K562 (cell line): Measurements from ENCODE around the gene AIFM3. TPM values are rescaled to one million over a fixed set of nuclear protein-coding genes. Genes with fewer than 3 reads are reported as not detected.

Experiments
- DPF2 ChIP-seq: fragments of 450-650 bp; IDR thresholded peaks from 2 replicates; pipeline ENCODE4 v1.6.1; 2016
- FOXP1 ChIP-seq: sonication (generic); formaldehyde crosslinking; IDR thresholded peaks from 2 replicates; pipeline ENCODE4 v1.8.0; 2022; ENCODE audit warnings: mild to moderate bottlenecking, missing genetic modification reagents
- HCFC1 ChIP-seq: IDR thresholded peaks from 2 replicates; pipeline ENCODE4 v1.6.1; 2012; ENCODE audit warnings: low read depth, low read length, improper control_type of control experiment
- KDM1A ChIP-seq, 2 experiments: fragments of 450-650 bp; IDR thresholded peaks; 2 replicates each; pipeline ENCODE4 v1.6.1; 2016; ENCODE audit warnings: mild to moderate bottlenecking in 2 of 2
- MEIS2 ChIP-seq: fragments of 450-650 bp; IDR thresholded peaks from 2 replicates; pipeline ENCODE4 v1.6.1; 2014; ENCODE audit warnings: mild to moderate bottlenecking; ENCODE audit not compliant: partially characterized antibody
- NFRKB ChIP-seq: fragments of 450-650 bp; IDR thresholded peaks from 2 replicates; pipeline ENCODE4 v1.6.1; 2016; ENCODE audit warnings: low read depth
- POLR3A ChIP-seq: IDR thresholded peaks from 2 replicates; pipeline ENCODE4 v1.6.1; 2011; ENCODE audit warnings: borderline replicate concordance, mild to moderate bottlenecking, moderate library complexity; ENCODE audit not compliant: insufficient read length, insufficient read depth; ENCODE audit errors: extremely low read depth
- SNRNP70 ChIP-seq: fragments of 200-400 bp; formaldehyde crosslinking; optimal IDR thresholded peaks from 2 replicates; pipeline ENCODE3; 2017; ENCODE audit warnings: low read depth, low read length
- STAT5B ChIP-seq: fragments of 250-450 bp; sonication (Bioruptor Pico); IDR thresholded peaks from 2 replicates; pipeline ENCODE4 v1.8.0; 2021; ENCODE audit warnings: mild to moderate bottlenecking, inconsistent platforms
- TRIM28 ChIP-seq: fragments of 450-650 bp; IDR thresholded peaks from 2 replicates; pipeline ENCODE4 v1.6.1; 2017
- WHSC1 ChIP-seq: IDR thresholded peaks from one replicate; pipeline ENCODE4 v1.6.1; 2012; ENCODE audit warnings: low read length, control low read depth, inconsistent platforms
- ZNF23 ChIP-seq: fragments of 250-450 bp; sonication (Bioruptor Pico); IDR thresholded peaks from 2 replicates; pipeline ENCODE4 v1.4.0; 2020; ENCODE audit warnings: mild to moderate bottlenecking
- ZNF436 ChIP-seq: fragments of 250-450, 450-650 bp; sonication (Bioruptor Pico); formaldehyde crosslinking; IDR thresholded peaks from 2 replicates; pipeline ENCODE4 v1.7.0; 2020; ENCODE audit warnings: mild to moderate bottlenecking
- ZNF76 ChIP-seq: fragments of 250-450 bp; sonication (Bioruptor Pico); IDR thresholded peaks from 2 replicates; pipeline ENCODE4 v1.4.0; 2020; ENCODE audit warnings: mild to moderate bottlenecking, moderate library complexity, borderline replicate concordance
- polyA plus RNA-seq, 8 experiments: library from polyadenylated mRNA; depleted of rRNA in 4 of 8; stranded (reverse) in 5 of 8; unstranded in 3 of 8; fragments of >200 nt; fragmentation: Nextera tagmentation in 2 of 8; fragmentation: Illumina TruSeq in 1 of 8; extraction: Ambion mirVana in 2 of 8; extraction: Trizol in 1 of 8; gene quantifications; 2 replicates each; pipeline versions ENCODE4 v1.2.1 to v1.2.3, GENCODE V29; 2011 to 2014; ENCODE audit warnings: inconsistent platforms in 1 of 8, missing spikeins in 1 of 8
- total RNA-seq, 7 experiments: library from RNA; depleted of rRNA in 6 of 7; stranded (reverse); fragments of >200 nt in 6 of 7; fragmentation: Illumina TruSeq in 2 of 7; extraction: Trizol in 2 of 7; gene quantifications; 2 replicates each; pipeline versions ENCODE4 v1.2.1 to v1.2.3, GENCODE V29; 2011 to 2021; ENCODE audit warnings: low replicate concordance in 1 of 7
- TF ChIP-seq, protein P1 (sequence below): fragments of 250-450 bp; sonication (Bioruptor Pico); IDR thresholded peaks from 2 replicates; pipeline ENCODE4 v1.4.0; 2020
- TF ChIP-seq, protein P2 (sequence below): fragments of 250-450 bp; sonication (Bioruptor Pico); IDR thresholded peaks from 2 replicates; pipeline ENCODE4 v1.8.0; 2021; ENCODE audit warnings: mild to moderate bottlenecking, moderate library complexity
- TF ChIP-seq, protein P3 (sequence below): fragments of 250-450 bp; sonication (Bioruptor Pico); IDR thresholded peaks from 2 replicates; pipeline ENCODE4 v1.6.1; 2021; ENCODE audit warnings: mild to moderate bottlenecking
- TF ChIP-seq, protein P4 (sequence below): fragments of 450-650 bp; formaldehyde crosslinking; conservative IDR thresholded peaks from 2 replicates; pipeline ENCODE4 v1.4.0; 2022; ENCODE audit warnings: mild to moderate bottlenecking, missing genetic modification characterization
- TF ChIP-seq, protein P5 (sequence below), 2 experiments: fragments of 250-450 bp in 1 of 2; fragments of 450-650 bp in 1 of 2; sonication (Bioruptor Pico) in 1 of 2; IDR thresholded peaks; 2 replicates each; pipeline versions ENCODE4 v1.6.1 to v1.8.0; 2016 to 2021; ENCODE audit warnings: mild to moderate bottlenecking in 2 of 2, moderate library complexity in 2 of 2, missing compliant biosample characterization in 1 of 2, missing genetic modification characterization in 1 of 2

Gene AIFM3
- total and polyA plus RNA-seq, 9 of the 15 experiments (the other 6 are each of a cell fraction or from before 2014, with no cell fraction given): 0.03 to 0.20 (median 0.07) TPM; not detected in 1

DNA sequence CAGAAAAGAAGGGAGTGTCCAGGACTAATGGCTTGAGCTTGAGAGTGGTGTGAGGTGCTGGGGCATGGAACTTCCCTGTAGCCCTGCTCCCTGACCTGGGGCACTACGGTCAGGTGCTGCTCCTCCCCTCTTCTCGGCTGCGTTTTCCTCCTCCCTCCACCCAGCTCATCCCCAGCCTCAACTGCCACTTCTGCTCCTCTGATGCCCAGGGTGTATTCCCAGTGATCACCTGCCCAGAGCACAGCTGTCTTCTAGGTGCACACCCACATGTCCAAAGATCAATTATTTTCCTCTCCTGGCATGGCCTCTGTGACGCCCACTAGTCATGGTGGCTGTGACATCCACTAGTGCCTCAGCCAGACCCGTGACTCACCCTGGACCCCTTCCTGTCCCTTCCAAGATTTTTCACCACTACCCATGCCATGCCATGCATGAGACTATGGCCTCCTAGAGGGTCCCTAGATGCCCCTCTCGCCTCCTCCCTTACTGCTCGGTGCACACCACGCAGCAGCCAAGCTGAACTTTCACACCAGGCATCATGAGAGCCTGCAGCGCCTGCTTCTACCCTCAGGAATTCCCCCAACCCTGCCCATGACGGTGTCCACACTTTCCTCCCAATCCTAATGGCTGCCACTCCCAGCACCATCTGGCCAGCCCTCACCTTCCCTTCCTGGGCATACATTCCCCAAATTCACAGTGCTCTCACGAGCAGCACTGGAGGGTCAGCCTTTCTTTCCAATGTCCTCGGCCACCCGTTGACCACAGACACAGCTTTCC is 49.8 kb downstream of the AIFM3 start (continued):
- TF ChIP-seq, protein P1, sequence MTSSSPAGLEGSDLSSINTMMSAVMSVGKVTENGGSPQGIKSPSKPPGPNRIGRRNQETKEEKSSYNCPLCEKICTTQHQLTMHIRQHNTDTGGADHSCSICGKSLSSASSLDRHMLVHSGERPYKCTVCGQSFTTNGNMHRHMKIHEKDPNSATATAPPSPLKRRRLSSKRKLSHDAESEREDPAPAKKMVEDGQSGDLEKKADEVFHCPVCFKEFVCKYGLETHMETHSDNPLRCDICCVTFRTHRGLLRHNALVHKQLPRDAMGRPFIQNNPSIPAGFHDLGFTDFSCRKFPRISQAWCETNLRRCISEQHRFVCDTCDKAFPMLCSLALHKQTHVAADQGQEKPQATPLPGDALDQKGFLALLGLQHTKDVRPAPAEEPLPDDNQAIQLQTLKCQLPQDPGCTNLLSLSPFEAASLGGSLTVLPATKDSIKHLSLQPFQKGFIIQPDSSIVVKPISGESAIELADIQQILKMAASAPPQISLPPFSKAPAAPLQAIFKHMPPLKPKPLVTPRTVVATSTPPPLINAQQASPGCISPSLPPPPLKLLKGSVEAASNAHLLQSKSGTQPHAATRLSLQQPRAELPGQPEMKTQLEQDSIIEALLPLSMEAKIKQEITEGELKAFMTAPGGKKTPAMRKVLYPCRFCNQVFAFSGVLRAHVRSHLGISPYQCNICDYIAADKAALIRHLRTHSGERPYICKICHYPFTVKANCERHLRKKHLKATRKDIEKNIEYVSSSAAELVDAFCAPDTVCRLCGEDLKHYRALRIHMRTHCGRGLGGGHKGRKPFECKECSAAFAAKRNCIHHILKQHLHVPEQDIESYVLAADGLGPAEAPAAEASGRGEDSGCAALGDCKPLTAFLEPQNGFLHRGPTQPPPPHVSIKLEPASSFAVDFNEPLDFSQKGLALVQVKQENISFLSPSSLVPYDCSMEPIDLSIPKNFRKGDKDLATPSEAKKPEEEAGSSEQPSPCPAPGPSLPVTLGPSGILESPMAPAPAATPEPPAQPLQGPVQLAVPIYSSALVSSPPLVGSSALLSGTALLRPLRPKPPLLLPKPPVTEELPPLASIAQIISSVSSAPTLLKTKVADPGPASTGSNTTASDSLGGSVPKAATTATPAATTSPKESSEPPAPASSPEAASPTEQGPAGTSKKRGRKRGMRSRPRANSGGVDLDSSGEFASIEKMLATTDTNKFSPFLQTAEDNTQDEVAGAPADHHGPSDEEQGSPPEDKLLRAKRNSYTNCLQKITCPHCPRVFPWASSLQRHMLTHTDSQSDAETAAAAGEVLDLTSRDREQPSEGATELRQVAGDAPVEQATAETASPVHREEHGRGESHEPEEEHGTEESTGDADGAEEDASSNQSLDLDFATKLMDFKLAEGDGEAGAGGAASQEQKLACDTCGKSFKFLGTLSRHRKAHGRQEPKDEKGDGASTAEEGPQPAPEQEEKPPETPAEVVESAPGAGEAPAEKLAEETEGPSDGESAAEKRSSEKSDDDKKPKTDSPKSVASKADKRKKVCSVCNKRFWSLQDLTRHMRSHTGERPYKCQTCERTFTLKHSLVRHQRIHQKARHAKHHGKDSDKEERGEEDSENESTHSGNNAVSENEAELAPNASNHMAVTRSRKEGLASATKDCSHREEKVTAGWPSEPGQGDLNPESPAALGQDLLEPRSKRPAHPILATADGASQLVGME: peak; percentile 65; the same call in 1 of the 2 replicates
- TF ChIP-seq KDM1A (IDR thresholded peaks at IDR 0.05) (no peak), ZNF76 (CRISPR knock-in tag) (no peak), SNRNP70 (peak; percentile 7), FOXP1 (CRISPR knock-in tag) (no peak), MEIS2 (no peak), ZNF23 (CRISPR knock-in tag) (no peak), ZNF436 (CRISPR knock-in tag) (0 out of 2 replicates have a peak, but pooled peaks have one; percentile 54), STAT5B (CRISPR knock-in tag) (no peak), HCFC1 (0 out of 2 replicates have a peak, but pooled peaks have one; percentile 10), DPF2 (no peak), TRIM28 (no peak), WHSC1 (peak; percentile 56), POLR3A (no peak), NFRKB (no peak)
- TF ChIP-seq, protein P2, sequence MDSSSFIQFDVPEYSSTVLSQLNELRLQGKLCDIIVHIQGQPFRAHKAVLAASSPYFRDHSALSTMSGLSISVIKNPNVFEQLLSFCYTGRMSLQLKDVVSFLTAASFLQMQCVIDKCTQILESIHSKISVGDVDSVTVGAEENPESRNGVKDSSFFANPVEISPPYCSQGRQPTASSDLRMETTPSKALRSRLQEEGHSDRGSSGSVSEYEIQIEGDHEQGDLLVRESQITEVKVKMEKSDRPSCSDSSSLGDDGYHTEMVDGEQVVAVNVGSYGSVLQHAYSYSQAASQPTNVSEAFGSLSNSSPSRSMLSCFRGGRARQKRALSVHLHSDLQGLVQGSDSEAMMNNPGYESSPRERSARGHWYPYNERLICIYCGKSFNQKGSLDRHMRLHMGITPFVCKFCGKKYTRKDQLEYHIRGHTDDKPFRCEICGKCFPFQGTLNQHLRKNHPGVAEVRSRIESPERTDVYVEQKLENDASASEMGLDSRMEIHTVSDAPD (CRISPR knock-in tag): no peak
- TF ChIP-seq, protein P3, sequence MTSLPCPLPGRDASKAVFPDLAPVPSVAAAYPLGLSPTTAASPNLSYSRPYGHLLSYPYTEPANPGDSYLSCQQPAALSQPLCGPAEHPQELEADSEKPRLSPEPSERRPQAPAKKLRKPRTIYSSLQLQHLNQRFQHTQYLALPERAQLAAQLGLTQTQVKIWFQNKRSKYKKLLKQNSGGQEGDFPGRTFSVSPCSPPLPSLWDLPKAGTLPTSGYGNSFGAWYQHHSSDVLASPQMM (CRISPR knock-in tag): no peak
- TF ChIP-seq, protein P4, sequence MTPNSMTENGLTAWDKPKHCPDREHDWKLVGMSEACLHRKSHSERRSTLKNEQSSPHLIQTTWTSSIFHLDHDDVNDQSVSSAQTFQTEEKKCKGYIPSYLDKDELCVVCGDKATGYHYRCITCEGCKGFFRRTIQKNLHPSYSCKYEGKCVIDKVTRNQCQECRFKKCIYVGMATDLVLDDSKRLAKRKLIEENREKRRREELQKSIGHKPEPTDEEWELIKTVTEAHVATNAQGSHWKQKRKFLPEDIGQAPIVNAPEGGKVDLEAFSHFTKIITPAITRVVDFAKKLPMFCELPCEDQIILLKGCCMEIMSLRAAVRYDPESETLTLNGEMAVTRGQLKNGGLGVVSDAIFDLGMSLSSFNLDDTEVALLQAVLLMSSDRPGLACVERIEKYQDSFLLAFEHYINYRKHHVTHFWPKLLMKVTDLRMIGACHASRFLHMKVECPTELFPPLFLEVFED (CRISPR knock-in tag): peak; percentile 65; the same call in 1 of the 2 replicates
- TF ChIP-seq, protein P5, sequence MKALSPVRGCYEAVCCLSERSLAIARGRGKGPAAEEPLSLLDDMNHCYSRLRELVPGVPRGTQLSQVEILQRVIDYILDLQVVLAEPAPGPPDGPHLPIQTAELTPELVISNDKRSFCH (CRISPR knock-in tag; IDR thresholded peaks at IDR 0.05): no peak
- TF ChIP-seq, protein P5 (tag; IDR thresholded peaks at IDR 0.05): peak; percentile 28; the same call in 1 of the 2 replicates
